HG03280 (cell line): ENCODE data around the gene NPHP4.
"Not testable (repeated sequence)": the region's sequence is repeated elsewhere in the genome, so short reads cannot be mapped to it uniquely, and the experiment has no call there.

ENCODE experiments used
- ATAC-seq: cut with Tn5 transposase; IDR thresholded peaks from one replicate; pipeline ENCODE4 v1.9.1; 2021; ENCODE audit warnings: mild to moderate bottlenecking, moderate library complexity; ENCODE audit not compliant: unreplicated experiment

NPHP4 gene

GRCh38 chr1:5901841-5902240 is 90.4 kb downstream of the NPHP4 start:
- ATAC-seq: no peak

GRCh38 chr1:5901150-5901549 is 91.1 kb downstream of the NPHP4 start:
- no peak for ATAC-seq

GRCh38 chr1:5898266-5898665 is 94.0 kb downstream of the NPHP4 start:
- ATAC-seq: no peak

GRCh38 chr1:5896706-5897660 is 95.2 kb downstream of the NPHP4 start:
- ATAC-seq: no peak

GRCh38 chr1:5895446-5896406 is 96.5 kb downstream of the NPHP4 start:
- no peak for ATAC-seq

- ATAC-seq: not testable (repeated sequence)
Measured at GRCh38 chr1:5893699-5894278, 98.4 kb downstream of the NPHP4 start.

GRCh38 chr1:5892329-5892728 is 99.9 kb downstream of the NPHP4 start:
- no peak for ATAC-seq

GRCh38 chr1:5891736-5892135 is 100.5 kb downstream of the NPHP4 start:
- no peak for ATAC-seq

GRCh38 chr1:5891137-5891536 is 101.1 kb downstream of the NPHP4 start:
- ATAC-seq: no peak

GRCh38 chr1:5890346-5891106 is 101.7 kb downstream of the NPHP4 start:
- ATAC-seq: no peak

GRCh38 chr1:5889901-5890300 is 102.3 kb downstream of the NPHP4 start:
- ATAC-seq: no peak

- no peak for ATAC-seq
Measured at GRCh38 chr1:5889462-5889861, 102.8 kb downstream of the NPHP4 start.

- no peak for ATAC-seq
Measured at GRCh38 chr1:5888606-5889211, 103.5 kb downstream of the NPHP4 start.

GRCh38 chr1:5887971-5888361 is 104.3 kb downstream of the NPHP4 start:
- no peak for ATAC-seq

GRCh38 chr1:5887349-5887970 is 104.8 kb downstream of the NPHP4 start:
- ATAC-seq: no peak

- no peak for ATAC-seq
Measured at GRCh38 chr1:5886541-5887348, 105.5 kb downstream of the NPHP4 start.

GRCh38 chr1:5886140-5886483 is 106.1 kb downstream of the NPHP4 start:
- no peak for ATAC-seq

- ATAC-seq: no peak
Measured at GRCh38 chr1:5885471-5886139, 106.6 kb downstream of the NPHP4 start.
